Measurements from ENCODE around the gene DIS3L. TPM values are rescaled to one million over a fixed set of nuclear protein-coding genes. Genes with fewer than 3 reads are reported as not detected.

The DIS3L gene
- total RNA-seq, 2 donors from 2014 or later = 23.6 to 54.7 TPM

DNA sequence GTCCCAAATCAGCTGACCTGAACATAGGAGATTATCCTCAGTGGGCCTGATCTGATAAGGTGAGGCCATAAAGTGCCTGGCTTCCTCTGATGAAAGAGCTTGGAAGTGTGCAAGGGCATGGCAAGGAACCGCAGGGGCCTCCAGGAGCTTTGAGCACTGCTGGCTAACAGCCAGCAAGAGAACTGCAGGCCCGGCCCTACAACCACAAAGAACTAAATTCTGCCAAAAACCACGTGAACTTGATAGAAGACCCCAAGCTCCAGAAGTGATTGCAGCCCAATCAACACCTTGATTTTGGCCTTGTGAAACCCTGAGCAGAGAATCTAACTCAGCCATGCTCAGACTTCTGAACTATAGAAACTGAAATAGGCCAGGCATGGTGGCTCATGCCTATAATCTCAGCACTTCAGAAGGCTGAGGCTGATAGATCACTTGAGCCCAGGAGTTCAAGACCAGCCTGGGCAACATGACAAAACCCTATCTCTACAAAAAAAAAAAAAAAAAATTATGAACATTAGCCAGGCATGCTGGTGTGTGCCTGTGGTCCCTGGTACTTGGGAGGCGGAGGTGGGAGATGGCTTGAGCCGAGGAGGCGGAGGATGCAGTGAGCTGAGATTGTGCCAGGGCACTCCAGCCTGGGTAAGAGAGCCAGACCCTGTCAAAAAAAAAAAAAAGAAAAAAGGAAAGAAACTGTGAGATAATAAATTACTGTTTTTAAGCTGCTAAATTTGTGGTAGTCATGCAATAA is 7.7 kb upstream of the DIS3L start:
- TF ChIP-seq, protein P1, sequence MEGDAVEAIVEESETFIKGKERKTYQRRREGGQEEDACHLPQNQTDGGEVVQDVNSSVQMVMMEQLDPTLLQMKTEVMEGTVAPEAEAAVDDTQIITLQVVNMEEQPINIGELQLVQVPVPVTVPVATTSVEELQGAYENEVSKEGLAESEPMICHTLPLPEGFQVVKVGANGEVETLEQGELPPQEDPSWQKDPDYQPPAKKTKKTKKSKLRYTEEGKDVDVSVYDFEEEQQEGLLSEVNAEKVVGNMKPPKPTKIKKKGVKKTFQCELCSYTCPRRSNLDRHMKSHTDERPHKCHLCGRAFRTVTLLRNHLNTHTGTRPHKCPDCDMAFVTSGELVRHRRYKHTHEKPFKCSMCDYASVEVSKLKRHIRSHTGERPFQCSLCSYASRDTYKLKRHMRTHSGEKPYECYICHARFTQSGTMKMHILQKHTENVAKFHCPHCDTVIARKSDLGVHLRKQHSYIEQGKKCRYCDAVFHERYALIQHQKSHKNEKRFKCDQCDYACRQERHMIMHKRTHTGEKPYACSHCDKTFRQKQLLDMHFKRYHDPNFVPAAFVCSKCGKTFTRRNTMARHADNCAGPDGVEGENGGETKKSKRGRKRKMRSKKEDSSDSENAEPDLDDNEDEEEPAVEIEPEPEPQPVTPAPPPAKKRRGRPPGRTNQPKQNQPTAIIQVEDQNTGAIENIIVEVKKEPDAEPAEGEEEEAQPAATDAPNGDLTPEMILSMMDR (IDR thresholded peaks at IDR 0.05) = no peak
- Histone ChIP-seq H3K4me3 (no peak overlapping the region), H3K27me3 (no peaks in the 10 kb centered on the region), H3K36me3 (no peaks in the 10 kb centered on the region), H3K27ac (no peak overlapping the region), H3K4me1 (no peaks in the 10 kb centered on the region), H3K9me3 (no peaks in the 10 kb centered on the region)
- no peak for DNase-seq (ENCODE audit: low spot score)

DNA sequence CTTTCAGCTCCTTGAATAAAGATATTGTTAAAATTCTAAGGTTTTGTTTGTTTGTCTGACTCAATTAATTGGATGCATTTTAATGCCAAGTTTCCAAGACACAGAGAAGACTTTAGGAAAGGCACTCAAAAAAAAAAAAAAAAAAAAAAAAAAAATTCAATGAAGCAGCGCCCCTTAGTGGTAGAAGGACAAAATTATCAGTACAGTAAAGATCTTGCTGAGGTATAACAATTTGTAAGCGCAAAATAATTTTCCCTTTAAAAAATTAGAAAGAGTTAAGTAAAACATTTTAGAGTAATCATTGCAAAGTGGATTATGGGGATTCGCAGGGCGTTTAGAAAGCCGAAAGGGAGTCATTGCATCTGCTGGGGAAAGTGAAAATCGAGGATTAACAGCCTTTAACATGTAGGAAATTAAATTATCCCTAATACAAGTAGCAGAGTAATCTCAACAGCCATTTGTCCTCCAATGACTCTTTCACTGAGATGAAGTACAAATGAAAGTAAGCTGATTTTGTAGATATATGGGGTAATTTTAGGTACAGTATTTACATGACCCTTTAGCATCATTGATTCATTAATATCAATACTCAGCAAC is 5.8 kb upstream of the DIS3L start:
- DNase-seq (ENCODE audit: low spot score) = no peak
- TF ChIP-seq, protein P1 (IDR thresholded peaks at IDR 0.05) = peak in 1 of 2 donors; percentile 57
- Histone ChIP-seq H3K27me3 (no peaks in the 10 kb centered on the region), H3K4me1 (peaks cover 0 to 10% of the 10 kb centered on the region in 2 donors), H3K36me3 (no peaks in the 10 kb centered on the region), H3K4me3 (no peak overlapping the region), H3K27ac (no peak overlapping the region), H3K9me3 (no peaks in the 10 kb centered on the region)

DNA sequence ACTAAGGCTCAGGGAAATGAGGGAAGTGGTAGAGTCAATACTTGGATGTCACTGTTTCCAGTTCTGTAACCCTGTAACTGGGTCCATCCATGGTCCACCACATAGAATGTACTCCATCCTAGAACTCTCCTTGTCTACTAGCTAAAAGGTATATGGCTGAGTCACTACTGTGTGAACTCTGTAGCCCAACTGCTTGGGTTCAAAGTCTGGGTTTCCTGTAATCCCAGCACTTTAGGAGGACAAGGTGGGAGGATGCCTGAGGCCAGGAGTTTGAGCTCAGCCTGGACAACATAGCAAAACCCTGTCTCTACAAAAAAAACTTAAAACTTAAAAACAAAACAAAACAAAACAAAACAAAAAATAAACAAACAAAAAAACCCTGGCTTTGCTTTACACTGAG is 5.3 kb upstream of the DIS3L start:
- H3K4me3 ChIP-seq = no peak overlapping the region
- no peak overlapping the region for H3K27ac ChIP-seq
- DNase-seq (ENCODE audit: low spot score) = no peak
- no peaks in the 10 kb centered on the region for H3K9me3 ChIP-seq
- no peaks in the 10 kb centered on the region for H3K36me3 ChIP-seq
- peaks cover 0 to 15% of the 10 kb centered on the region in 2 donors for H3K4me1 ChIP-seq
- no peaks in the 10 kb centered on the region for H3K27me3 ChIP-seq
- TF ChIP-seq, protein P1 (IDR thresholded peaks at IDR 0.05) = no peak

DNA sequence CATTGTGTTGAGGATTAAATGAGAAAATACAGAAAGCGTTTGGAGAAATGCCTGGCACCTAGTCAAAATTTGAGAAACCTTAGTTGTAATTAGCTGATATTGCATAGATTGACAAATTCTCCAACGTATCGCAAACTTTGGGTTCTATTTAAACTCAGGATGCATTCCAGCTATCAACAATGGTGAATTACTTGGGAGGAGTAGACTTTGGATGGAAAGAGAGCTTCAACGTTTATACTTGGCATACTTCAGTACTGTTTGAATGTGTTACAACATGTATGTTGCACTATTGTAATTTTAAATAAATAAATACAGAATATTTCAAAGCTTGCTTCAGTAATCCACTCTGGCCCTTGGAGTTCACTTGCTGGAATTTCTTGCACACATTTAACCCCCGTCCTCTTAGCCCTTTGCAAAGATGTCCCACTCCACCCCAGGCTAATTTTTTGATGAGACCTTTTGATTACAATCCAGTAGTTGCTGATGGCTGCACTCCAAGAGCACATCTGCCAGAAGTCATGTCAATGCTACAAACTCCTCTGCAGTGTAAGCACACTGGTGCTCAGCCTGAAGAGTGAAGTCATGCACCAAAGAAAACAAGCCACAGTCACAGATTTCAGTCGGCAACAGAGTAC is 4.7 kb upstream of the DIS3L start:
- TF ChIP-seq, protein P1 (IDR thresholded peaks at IDR 0.05) = no peak
- H3K4me1 ChIP-seq = peaks cover 0 to 15% of the 10 kb centered on the region in 2 donors
- no peaks in the 10 kb centered on the region for H3K27me3 ChIP-seq
- no peaks in the 10 kb centered on the region for H3K9me3 ChIP-seq
- H3K36me3 ChIP-seq = no peaks in the 10 kb centered on the region
- no peak overlapping the region for H3K4me3 ChIP-seq
- no peak overlapping the region for H3K27ac ChIP-seq
- DNase-seq (ENCODE audit: low spot score) = no peak

DNA sequence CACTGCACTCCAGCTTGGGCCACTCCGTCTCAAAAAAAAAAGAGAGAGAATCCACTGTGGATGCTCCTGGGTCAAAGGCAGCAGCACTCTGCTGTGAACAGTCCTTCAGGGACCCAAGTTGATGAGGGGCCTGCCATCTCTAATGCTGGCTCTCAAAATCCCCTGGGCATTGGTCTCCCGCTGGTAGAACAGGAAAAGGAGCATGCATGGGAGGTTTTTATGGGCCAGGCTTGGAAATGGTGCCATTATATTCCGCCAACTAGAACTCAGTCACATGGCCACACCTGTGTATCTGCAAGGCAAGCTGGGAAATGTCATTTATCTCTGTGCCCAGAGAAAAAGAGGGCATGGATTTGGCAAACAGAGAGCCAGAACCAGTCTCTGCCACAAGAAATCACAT is 3.4 kb upstream of the DIS3L start:
- no peak overlapping the region for H3K27ac ChIP-seq
- no peaks in the 10 kb centered on the region for H3K27me3 ChIP-seq
- no peak for DNase-seq (ENCODE audit: low spot score)
- H3K36me3 ChIP-seq = no peaks in the 10 kb centered on the region
- H3K4me3 ChIP-seq = no peak overlapping the region
- TF ChIP-seq, protein P1 (IDR thresholded peaks at IDR 0.05) = no peak
- H3K4me1 ChIP-seq = peaks cover 0 to 26% of the 10 kb centered on the region in 2 donors
- no peaks in the 10 kb centered on the region for H3K9me3 ChIP-seq
